Common myeloid progenitor, CD34-positive (primary cell): ENCODE data around the gene ACTR3C.
A peak's percentile ranks its signal among the peaks of the same experiment; 100 is the strongest.

Experiments used
- CTCF ChIA-PET: fragments of 350-600 bp; sonication (Branson Sonifier 250); formaldehyde crosslinking; loops from one replicate; lab custom pipeline; 2021; ENCODE audit warnings: antibody characterized with exemption; lab: Charles Lee
- POLR2A ChIA-PET: fragments of 350-600 bp; sonication (Branson Sonifier 250); formaldehyde crosslinking; loops from one replicate; lab custom pipeline; 2021; ENCODE audit warnings: antibody characterized with exemption; lab: Charles Lee
- DNase-seq, 3 donors: peaks; one replicate each; pipeline versions ENCODE4 v3.0.0 to v3.0.0-alpha.2; 2013
- H3K27ac ChIP-seq, 2 experiments: 1 replicate in 1 of 2; 2 replicates in 1 of 2; pipeline ENCODE4 v1.7.0; 2013; ENCODE audit warnings: inconsistent platforms in 2 of 2, low read length in 2 of 2, mild to moderate bottlenecking in 2 of 2, low read depth in 1 of 2, moderate library complexity in 1 of 2; ENCODE audit not compliant: severe bottlenecking in 2 of 2, insufficient read depth in 1 of 2, poor library complexity in 1 of 2
- H3K27me3 ChIP-seq, 5 experiments: replicated peaks in 2 of 5; 1 replicate in 3 of 5; 2 replicates in 2 of 5; pipeline versions ENCODE4 v1.6.1 to v1.7.0; 2013; ENCODE audit warnings: low read length in 4 of 5, mild to moderate bottlenecking in 2 of 5, moderate library complexity in 2 of 5, inconsistent platforms in 1 of 5; ENCODE audit not compliant: insufficient read depth in 5 of 5, control insufficient read depth in 4 of 5
- H3K36me3 ChIP-seq, 4 experiments: 1 replicate in 2 of 4; 2 replicates in 2 of 4; pipeline versions ENCODE4 v1.6.1 to v1.7.0; 2013; ENCODE audit warnings: low read length in 3 of 4, control low read depth in 1 of 4, mild to moderate bottlenecking in 1 of 4; ENCODE audit not compliant: control insufficient read depth in 4 of 4, insufficient read depth in 4 of 4
- H3K4me1 ChIP-seq, 4 experiments: 1 replicate in 3 of 4; 2 replicates in 1 of 4; pipeline versions ENCODE4 v1.6.1 to v1.7.1; 2013; ENCODE audit warnings: low read length in 3 of 4, mild to moderate bottlenecking in 3 of 4, control low read depth in 1 of 4, inconsistent platforms in 1 of 4, moderate library complexity in 1 of 4; ENCODE audit not compliant: control insufficient read depth in 4 of 4, insufficient read depth in 4 of 4; ENCODE audit errors: control extremely low read depth in 1 of 4
- H3K4me3 ChIP-seq, 7 experiments: 1 replicate in 4 of 7; 2 replicates in 3 of 7; pipeline versions ENCODE4 v1.5.1 to v1.7.0; 2013; ENCODE audit warnings: mild to moderate bottlenecking in 7 of 7, low read length in 6 of 7, moderate library complexity in 6 of 7, inconsistent platforms in 2 of 7, low read depth in 2 of 7, control low read depth in 1 of 7; ENCODE audit not compliant: insufficient read depth in 4 of 7, control insufficient read depth in 1 of 7; ENCODE audit errors: extremely low read depth in 1 of 7
- H3K9me3 ChIP-seq, 5 experiments: 1 replicate in 4 of 5; 2 replicates in 1 of 5; pipeline versions ENCODE4 v1.6.1 to v1.7.1; 2013; ENCODE audit warnings: low read length in 4 of 5, mild to moderate bottlenecking in 2 of 5, inconsistent platforms in 1 of 5, low read depth in 1 of 5, moderate library complexity in 1 of 5; ENCODE audit not compliant: control insufficient read depth in 4 of 5, insufficient read depth in 2 of 5; ENCODE audit errors: control extremely low read depth in 1 of 5
- WGBS: methylation state at CpG from one replicate; pipeline ENCODE4 v1.1.5; 2013; ENCODE audit not compliant: insufficient coverage; 5-methylcytosine and 5-hydroxymethylcytosine counted together

ACTR3C gene

GRCh38 chr7:150341263-150342120 lies 18.1 kb upstream of the ACTR3C start, which contains the start of gene RARRES2:
RARRES2 (minus strand) TSS chr7:150341629; CDS start chr7:150340609, 1,020 bp downstream.
- ChIA-PET CTCF (interaction anchor here (5.3 kb wide), 1 partner anchor 15 kb away, joined by 30 read pairs; no protein-coding TSS in a partner anchor), POLR2A (no interaction called here)
- DNase-seq: peak in 1 of 3 donors; percentile 33
- H3K27ac ChIP-seq: no peak within 1 kb of the TSS
- H3K4me1 ChIP-seq: peaks cover 2 to 30% (median 19%) of the 10 kb centered on the region in 4 experiments
- peaks cover 0 to 16% (median 9%) of the 10 kb centered on the region in 4 experiments for H3K36me3 ChIP-seq
- peaks cover 0 to 8% (median 4%) of the 10 kb centered on the region in 5 experiments for H3K9me3 ChIP-seq
- H3K4me3 ChIP-seq: peak within 1 kb of the TSS in 5 of 7 experiments; percentile 23 to 64 (median 55)
- H3K27me3 ChIP-seq: peaks cover 0 to 23% (median 3%) of the 10 kb centered on the region in 5 experiments
- WGBS: 43% methylated on average over 38 of the region's 49 CpGs

GRCh38 chr7:150340875-150341262 lies 17.5 kb upstream of the ACTR3C start:
- DNase-seq: no peak
- H3K36me3 ChIP-seq: peaks cover 0 to 19% (median 10%) of the 10 kb centered on the region in 4 experiments
- no peak overlapping the region for H3K27ac ChIP-seq
- peak overlapping the region in 5 of 7 experiments; percentile 13 to 64 (median 55) for H3K4me3 ChIP-seq
- CTCF ChIA-PET: no interaction called here
- H3K9me3 ChIP-seq: peaks cover 0 to 8% (median 4%) of the 10 kb centered on the region in 5 experiments
- H3K4me1 ChIP-seq: peaks cover 2 to 30% (median 19%) of the 10 kb centered on the region in 4 experiments
- 11% methylated on average over 15 of the region's 29 CpGs for WGBS
- POLR2A ChIA-PET: no interaction called here
- H3K27me3 ChIP-seq: peaks cover 0 to 23% (median 3%) of the 10 kb centered on the region in 5 experiments

DNA sequence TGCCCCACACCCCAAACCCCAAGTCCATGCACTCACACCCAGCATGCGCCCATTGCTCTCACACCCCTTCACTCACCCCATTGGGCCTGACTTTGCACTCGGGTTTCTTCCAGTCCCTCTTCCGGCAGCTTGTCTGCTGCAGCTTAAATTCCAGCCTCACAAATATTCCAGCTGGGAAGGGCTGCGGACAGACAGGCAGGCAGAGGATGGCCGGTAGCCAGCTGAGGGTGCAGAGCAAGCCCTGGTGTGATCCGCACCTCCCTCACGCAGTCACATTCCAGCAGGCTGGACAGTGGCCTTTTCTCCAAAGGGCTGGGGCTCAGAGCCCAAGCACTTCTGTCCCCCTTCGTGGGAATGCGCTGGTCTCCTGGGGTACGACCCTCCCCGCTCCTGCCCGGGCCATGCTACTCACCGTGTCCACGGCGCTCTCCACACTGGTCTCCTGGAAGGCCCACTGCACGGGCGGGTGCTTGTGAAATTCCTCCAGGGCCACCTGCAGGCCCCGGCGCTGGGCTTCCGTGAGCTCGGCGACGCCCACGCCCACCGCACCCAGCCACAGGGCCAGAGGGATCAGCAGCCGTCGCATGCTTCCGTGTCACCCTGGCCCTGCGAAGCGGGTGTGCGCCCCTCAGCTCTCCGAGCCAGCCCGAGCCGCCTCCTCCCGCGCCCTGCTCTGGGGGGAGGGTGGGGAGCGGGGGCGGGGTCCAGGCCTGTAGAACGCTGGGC lies 16.8 kb upstream of the ACTR3C start:
- Histone ChIP-seq H3K27ac (no peak overlapping the region), H3K9me3 (peaks cover 0 to 8% (median 4%) of the 10 kb centered on the region in 5 experiments), H3K27me3 (peaks cover 0 to 23% (median 3%) of the 10 kb centered on the region in 5 experiments), H3K4me3 (peak overlapping the region in 3 of 7 experiments; percentile 32 to 57 (median 43)), H3K4me1 (peaks cover 2 to 30% (median 19%) of the 10 kb centered on the region in 4 experiments), H3K36me3 (peaks cover 0 to 19% (median 11%) of the 10 kb centered on the region in 4 experiments)
- ChIA-PET CTCF (interaction anchor here (0.6 to 1.8 kb wide), 2 partner anchors 15 to 18 kb away, joined by 3 to 5 read pairs; no protein-coding TSS in a partner anchor), POLR2A (no interaction called here)
- WGBS: 49% methylated on average over 29 of the region's 39 CpGs
- peak in 2 of 3 donors; percentile 71 to 77 for DNase-seq

DNA sequence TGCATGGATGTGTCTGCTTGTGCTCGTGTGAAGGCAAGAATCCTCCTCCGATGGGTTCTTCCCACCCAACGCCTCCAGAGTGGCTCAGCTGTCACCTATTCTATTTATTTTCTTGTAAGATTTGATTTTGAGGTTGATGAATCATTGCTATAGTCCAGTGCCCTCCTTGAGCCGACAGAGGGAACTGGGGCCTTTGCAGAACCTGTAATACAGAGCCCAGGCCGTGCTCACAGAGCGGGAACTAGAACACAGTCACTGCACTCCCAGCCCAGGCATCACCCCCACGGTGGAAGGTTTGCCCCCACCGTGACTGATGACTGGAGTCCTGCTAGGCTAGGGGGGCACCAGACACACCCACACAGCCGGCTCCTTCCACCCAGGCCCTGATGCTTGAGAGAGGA lies 16.1 kb upstream of the ACTR3C start:
- ChIA-PET CTCF (interaction anchor here (1.0 to 1.8 kb wide), 2 partner anchors 10 to 16 kb away, joined by 3 to 5 read pairs; no protein-coding TSS in a partner anchor), POLR2A (no interaction called here)
- H3K27me3 ChIP-seq: peaks cover 0 to 23% (median 3%) of the 10 kb centered on the region in 5 experiments
- peaks cover 2 to 30% (median 19%) of the 10 kb centered on the region in 4 experiments for H3K4me1 ChIP-seq
- H3K36me3 ChIP-seq: peaks cover 0 to 19% (median 11%) of the 10 kb centered on the region in 4 experiments
- peaks cover 0 to 8% (median 4%) of the 10 kb centered on the region in 5 experiments for H3K9me3 ChIP-seq
- peak in 2 of 3 donors; percentile 69 to 74 for DNase-seq
- H3K4me3 ChIP-seq: peak overlapping the region in 2 of 7 experiments; percentile 10 to 32
- no peak overlapping the region for H3K27ac ChIP-seq
- WGBS: 24% methylated on average over 6 of the region's 9 CpGs

- Histone ChIP-seq H3K27ac (no peak overlapping the region), H3K27me3 (peaks cover 0 to 23% (median 3%) of the 10 kb centered on the region in 5 experiments), H3K9me3 (peaks cover 0 to 6% (median 0%) of the 10 kb centered on the region in 5 experiments), H3K4me3 (no peak overlapping the region), H3K4me1 (peaks cover 2 to 30% (median 19%) of the 10 kb centered on the region in 4 experiments), H3K36me3 (peaks cover 0 to 24% (median 11%) of the 10 kb centered on the region in 4 experiments)
- CTCF ChIA-PET: interaction anchor here (0.6 kb wide), 1 partner anchor 88 kb away, joined by 3 read pairs; no protein-coding TSS in a partner anchor
- POLR2A ChIA-PET: no interaction called here
- no peak for DNase-seq
- 94% methylated on average over 6 of the region's 11 CpGs for WGBS
Observed at GRCh38 chr7:150338166-150338829, 15.0 kb upstream of the ACTR3C start.

- Histone ChIP-seq H3K4me3 (no peak overlapping the region), H3K36me3 (peaks cover 0 to 24% (median 16%) of the 10 kb centered on the region in 4 experiments), H3K4me1 (peaks cover 2 to 30% (median 19%) of the 10 kb centered on the region in 4 experiments), H3K9me3 (peaks cover 0 to 3% (median 0%) of the 10 kb centered on the region in 5 experiments), H3K27ac (no peak overlapping the region), H3K27me3 (peaks cover 0 to 23% (median 3%) of the 10 kb centered on the region in 5 experiments)
- DNase-seq: no peak
- WGBS: 88% methylated on average over 6 of the region's 6 CpGs
- ChIA-PET CTCF (no interaction called here), POLR2A (no interaction called here)
Observed at GRCh38 chr7:150337659-150338081, 14.3 kb upstream of the ACTR3C start.
